Neural cell (in vitro differentiated cells): Measurements from ENCODE around the gene ACRV1. TPM values are rescaled to one million over a fixed set of nuclear protein-coding genes. Genes with fewer than 3 reads are reported as not detected.

Experiments
- H2AFZ ChIP-seq: fragments of 200-600, 300-800 bp; sonication (generic), shearing (Covaris generic); 2 replicates; pipeline ENCODE4 v1.6.0; 2014; ENCODE audit warnings: low read depth, mild to moderate bottlenecking, antibody characterized with exemption, low read length, moderate library complexity
- H3F3A ChIP-seq: fragments of 200-600 bp; shearing (Covaris generic); 2 replicates; pipeline ENCODE4 v1.6.1; 2016; ENCODE audit warnings: mild to moderate bottlenecking, moderate library complexity, mixed read lengths, antibody characterized with exemption, low read length; ENCODE audit not compliant: insufficient read depth, poor library complexity, severe bottlenecking
- H3K27ac ChIP-seq: fragments of 200-600, 300-800 bp; sonication (generic), shearing (Covaris generic); 2 replicates; pipeline ENCODE4 v1.5.1; 2014; ENCODE audit warnings: mild to moderate bottlenecking, low read length, moderate library complexity
- H3K27me3 ChIP-seq: fragments of 300-800, 200-600 bp; sonication (generic), shearing (Covaris generic); 2 replicates; pipeline ENCODE4 v1.6.0; 2014; ENCODE audit warnings: mild to moderate bottlenecking, low read depth, low read length, moderate library complexity; ENCODE audit not compliant: insufficient read depth
- H3K36me3 ChIP-seq: fragments of 300-800, 200-600 bp; sonication (generic), shearing (Covaris generic); 2 replicates; pipeline ENCODE4 v1.5.1; 2014; ENCODE audit warnings: mild to moderate bottlenecking, antibody characterized with exemption, low read length, moderate library complexity; ENCODE audit not compliant: insufficient read depth
- H3K4me2 ChIP-seq: fragments of 300-800, 200-600 bp; sonication (generic), shearing (Covaris generic); 2 replicates; pipeline ENCODE4 v1.6.0; 2014; ENCODE audit warnings: mild to moderate bottlenecking, low read length
- H3K4me3 ChIP-seq: fragments of 300-800, 200-600 bp; sonication (generic), shearing (Covaris generic); 2 replicates; pipeline ENCODE4 v1.5.1; 2014; ENCODE audit warnings: mild to moderate bottlenecking, low read length, moderate library complexity
- H3K79me2 ChIP-seq: fragments of 200-600 bp; shearing (Covaris generic); replicated peaks from 2 replicates; pipeline ENCODE4 v1.6.0; 2014; ENCODE audit warnings: mild to moderate bottlenecking, low read length, moderate library complexity; ENCODE audit not compliant: insufficient read depth
- H3K9ac ChIP-seq: fragments of 300-800, 200-600 bp; sonication (generic), shearing (Covaris generic); 2 replicates; pipeline ENCODE4 v1.6.1; 2016; ENCODE audit warnings: mild to moderate bottlenecking, low read length, mixed read lengths
- H3K9me2 ChIP-seq: fragments of 200-600 bp; shearing (Covaris generic); 2 replicates; pipeline ENCODE4 v1.6.1; 2016; ENCODE audit warnings: mild to moderate bottlenecking, low read length, mixed read lengths; ENCODE audit not compliant: insufficient read depth
- H3K9me3 ChIP-seq: fragments of 200-600, 300-800 bp; sonication (generic), shearing (Covaris generic); 2 replicates; pipeline ENCODE4 v1.6.1; 2016; ENCODE audit warnings: mild to moderate bottlenecking, mixed run types, low read length, moderate library complexity, mixed read lengths
- H4K20me1 ChIP-seq: fragments of 200-600 bp; shearing (Covaris generic); 2 replicates; pipeline ENCODE4 v1.6.1; 2016; ENCODE audit warnings: mild to moderate bottlenecking, mixed run types; ENCODE audit not compliant: insufficient read depth
- EP300 ChIP-seq: fragments of 450-650 bp; conservative IDR thresholded peaks from 2 replicates; pipeline ENCODE4 v1.6.1; 2014; ENCODE audit warnings: antibody characterized with exemption, mild to moderate bottlenecking, moderate library complexity; ENCODE audit not compliant: poor library complexity, severe bottlenecking
- EZH2 ChIP-seq: fragments of 200-600, 300-800 bp; shearing (Covaris generic), sonication (generic); IDR thresholded peaks from 2 replicates; pipeline ENCODE4 v1.6.1; 2014; ENCODE audit warnings: antibody characterized with exemption, low read length, borderline replicate concordance, mild to moderate bottlenecking; ENCODE audit not compliant: insufficient read depth, poor library complexity, severe bottlenecking
- MXI1 ChIP-seq: fragments of 450-650 bp; conservative IDR thresholded peaks from 2 replicates; pipeline ENCODE4 v1.6.1; 2014; ENCODE audit warnings: antibody characterized with exemption, mild to moderate bottlenecking; ENCODE audit not compliant: poor library complexity, severe bottlenecking
- SMC3 ChIP-seq: fragments of 450-650 bp; conservative IDR thresholded peaks from 2 replicates; pipeline ENCODE4 v1.6.1; 2014; ENCODE audit warnings: antibody characterized with exemption, mild to moderate bottlenecking, moderate library complexity; ENCODE audit not compliant: poor library complexity
- TAF1 ChIP-seq: IDR thresholded peaks from 2 replicates; pipeline ENCODE4 v1.6.1; 2012; ENCODE audit warnings: low read depth
- polyA plus RNA-seq: library from polyadenylated mRNA; depleted of rRNA; stranded (reverse); fragments of >200 nt; gene quantifications from 2 replicates; pipeline ENCODE4 v1.2.3, GENCODE V29; 2014
- TF ChIP-seq, protein P1 (sequence below): IDR thresholded peaks from 2 replicates; pipeline ENCODE4 v1.6.1; 2012; ENCODE audit warnings: borderline replicate concordance
- TF ChIP-seq, protein P2 (sequence below): fragments of 450-650 bp; IDR thresholded peaks from 2 replicates; pipeline ENCODE4 v1.5.1; 2014; ENCODE audit warnings: antibody characterized with exemption, mild to moderate bottlenecking, moderate library complexity; ENCODE audit not compliant: poor library complexity, severe bottlenecking

Gene ACRV1
- polyA plus RNA-seq, 1 donor from 2014 or later = 0.52 TPM

- no peaks in the 10 kb centered on the region for H3K9me3 ChIP-seq
- H3K9me2 ChIP-seq = no peaks in the 10 kb centered on the region
- peak overlapping the region; percentile 78 for H3K4me3 ChIP-seq
- H3F3A ChIP-seq = peaks cover 10% of the 10 kb centered on the region
- H3K27ac ChIP-seq = peak overlapping the region; percentile 95
- no peaks in the 10 kb centered on the region for H3K27me3 ChIP-seq
- peaks cover 33% of the 10 kb centered on the region for H3K79me2 ChIP-seq
- peak overlapping the region; percentile 81 for H2AFZ ChIP-seq
- peak overlapping the region; percentile 93 for H3K9ac ChIP-seq
- H4K20me1 ChIP-seq = no peaks in the 10 kb centered on the region
- peak overlapping the region; percentile 37 for H3K4me2 ChIP-seq
- TF ChIP-seq, protein P1, sequence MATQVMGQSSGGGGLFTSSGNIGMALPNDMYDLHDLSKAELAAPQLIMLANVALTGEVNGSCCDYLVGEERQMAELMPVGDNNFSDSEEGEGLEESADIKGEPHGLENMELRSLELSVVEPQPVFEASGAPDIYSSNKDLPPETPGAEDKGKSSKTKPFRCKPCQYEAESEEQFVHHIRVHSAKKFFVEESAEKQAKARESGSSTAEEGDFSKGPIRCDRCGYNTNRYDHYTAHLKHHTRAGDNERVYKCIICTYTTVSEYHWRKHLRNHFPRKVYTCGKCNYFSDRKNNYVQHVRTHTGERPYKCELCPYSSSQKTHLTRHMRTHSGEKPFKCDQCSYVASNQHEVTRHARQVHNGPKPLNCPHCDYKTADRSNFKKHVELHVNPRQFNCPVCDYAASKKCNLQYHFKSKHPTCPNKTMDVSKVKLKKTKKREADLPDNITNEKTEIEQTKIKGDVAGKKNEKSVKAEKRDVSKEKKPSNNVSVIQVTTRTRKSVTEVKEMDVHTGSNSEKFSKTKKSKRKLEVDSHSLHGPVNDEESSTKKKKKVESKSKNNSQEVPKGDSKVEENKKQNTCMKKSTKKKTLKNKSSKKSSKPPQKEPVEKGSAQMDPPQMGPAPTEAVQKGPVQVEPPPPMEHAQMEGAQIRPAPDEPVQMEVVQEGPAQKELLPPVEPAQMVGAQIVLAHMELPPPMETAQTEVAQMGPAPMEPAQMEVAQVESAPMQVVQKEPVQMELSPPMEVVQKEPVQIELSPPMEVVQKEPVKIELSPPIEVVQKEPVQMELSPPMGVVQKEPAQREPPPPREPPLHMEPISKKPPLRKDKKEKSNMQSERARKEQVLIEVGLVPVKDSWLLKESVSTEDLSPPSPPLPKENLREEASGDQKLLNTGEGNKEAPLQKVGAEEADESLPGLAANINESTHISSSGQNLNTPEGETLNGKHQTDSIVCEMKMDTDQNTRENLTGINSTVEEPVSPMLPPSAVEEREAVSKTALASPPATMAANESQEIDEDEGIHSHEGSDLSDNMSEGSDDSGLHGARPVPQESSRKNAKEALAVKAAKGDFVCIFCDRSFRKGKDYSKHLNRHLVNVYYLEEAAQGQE = no peak
- TF ChIP-seq SMC3 = peak; percentile 62
- H3K36me3 ChIP-seq = no peaks in the 10 kb centered on the region
Measured at GRCh38 chr11:125625225-125625629, 55.4 kb downstream of the ACRV1 start.

GRCh38 chr11:125624756-125625213 lies 55.9 kb downstream of the ACRV1 start, which contains the start of gene CHEK1:
Gene CHEK1 (plus strand): TSS chr11:125625163. CDS start chr11:125626769, 1,606 bp downstream.
- H4K20me1 ChIP-seq = no peaks in the 10 kb centered on the region
- peak within 1 kb of the TSS; percentile 78 for H3K4me3 ChIP-seq
- no peaks in the 10 kb centered on the region for H3K9me3 ChIP-seq
- peaks cover 10% of the 10 kb centered on the region for H3F3A ChIP-seq
- H3K9me2 ChIP-seq = no peaks in the 10 kb centered on the region
- peak within 1 kb of the TSS; percentile 81 for H2AFZ ChIP-seq
- no peaks in the 10 kb centered on the region for H3K27me3 ChIP-seq
- peak within 1 kb of the TSS; percentile 95 for H3K27ac ChIP-seq
- no peak for TF ChIP-seq EP300
- TF ChIP-seq MXI1 = no peak
- TF ChIP-seq EZH2 = no peak
- no peak for TF ChIP-seq TAF1
- TF ChIP-seq, protein P2, sequence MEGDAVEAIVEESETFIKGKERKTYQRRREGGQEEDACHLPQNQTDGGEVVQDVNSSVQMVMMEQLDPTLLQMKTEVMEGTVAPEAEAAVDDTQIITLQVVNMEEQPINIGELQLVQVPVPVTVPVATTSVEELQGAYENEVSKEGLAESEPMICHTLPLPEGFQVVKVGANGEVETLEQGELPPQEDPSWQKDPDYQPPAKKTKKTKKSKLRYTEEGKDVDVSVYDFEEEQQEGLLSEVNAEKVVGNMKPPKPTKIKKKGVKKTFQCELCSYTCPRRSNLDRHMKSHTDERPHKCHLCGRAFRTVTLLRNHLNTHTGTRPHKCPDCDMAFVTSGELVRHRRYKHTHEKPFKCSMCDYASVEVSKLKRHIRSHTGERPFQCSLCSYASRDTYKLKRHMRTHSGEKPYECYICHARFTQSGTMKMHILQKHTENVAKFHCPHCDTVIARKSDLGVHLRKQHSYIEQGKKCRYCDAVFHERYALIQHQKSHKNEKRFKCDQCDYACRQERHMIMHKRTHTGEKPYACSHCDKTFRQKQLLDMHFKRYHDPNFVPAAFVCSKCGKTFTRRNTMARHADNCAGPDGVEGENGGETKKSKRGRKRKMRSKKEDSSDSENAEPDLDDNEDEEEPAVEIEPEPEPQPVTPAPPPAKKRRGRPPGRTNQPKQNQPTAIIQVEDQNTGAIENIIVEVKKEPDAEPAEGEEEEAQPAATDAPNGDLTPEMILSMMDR = no peak
- H3K36me3 ChIP-seq = no peaks in the 10 kb centered on the region
- peaks cover 31% of the 10 kb centered on the region for H3K79me2 ChIP-seq
- H3K9ac ChIP-seq = peak within 1 kb of the TSS; percentile 93
- peak within 1 kb of the TSS; percentile 89 for H3K4me2 ChIP-seq

DNA sequence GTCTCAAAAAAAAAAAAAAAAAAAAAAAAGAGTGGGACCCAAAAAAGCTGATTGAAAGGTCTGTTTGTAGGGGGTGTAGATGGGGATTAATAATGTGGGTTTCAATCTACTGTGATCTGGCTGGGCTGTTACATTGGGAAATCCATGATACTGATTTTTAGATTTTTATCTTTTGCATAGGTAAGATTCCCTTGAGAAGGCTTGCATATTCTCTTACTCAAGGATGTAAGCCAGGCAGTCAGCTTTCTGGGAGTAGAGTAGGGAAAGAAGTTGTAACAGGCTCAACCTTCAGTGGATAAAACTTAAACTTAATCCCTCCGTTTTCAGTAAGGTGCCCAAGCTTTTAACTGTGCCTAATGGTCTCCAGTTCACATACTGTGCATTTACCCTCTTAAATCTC lies 57.6 kb downstream of the ACRV1 start:
- no peak overlapping the region for H3K27ac ChIP-seq
- no peak overlapping the region for H3K4me3 ChIP-seq
- H3K9ac ChIP-seq = no peak overlapping the region
- peaks cover 14% of the 10 kb centered on the region for H3K79me2 ChIP-seq
- H2AFZ ChIP-seq = no peak overlapping the region
- no peaks in the 10 kb centered on the region for H3K27me3 ChIP-seq
- H3K4me2 ChIP-seq = no peak overlapping the region
- TF ChIP-seq MXI1 (no peak), EZH2 (no peak)
- H3K36me3 ChIP-seq = peaks cover 5% of the 10 kb centered on the region
- no peaks in the 10 kb centered on the region for H3K9me2 ChIP-seq
- H4K20me1 ChIP-seq = no peaks in the 10 kb centered on the region
- H3K9me3 ChIP-seq = no peaks in the 10 kb centered on the region
- peaks cover 10% of the 10 kb centered on the region for H3F3A ChIP-seq
